Cortex of kidney (tissue), 1 donor: ENCODE results near the gene DNM3.
"Not testable (repeated sequence)": the region's sequence is repeated elsewhere in the genome, so short reads cannot be mapped to it uniquely, and the experiment has no call there.

Experiments used
- DNase-seq: peaks from one replicate; lab custom pipeline; 2025; lab: John Stamatoyannopoulos, UW

DNM3 gene

GRCh38 chr1:172277989-172278388 is 436.7 kb downstream of the DNM3 start:
- DNase-seq, result no peak

DNA sequence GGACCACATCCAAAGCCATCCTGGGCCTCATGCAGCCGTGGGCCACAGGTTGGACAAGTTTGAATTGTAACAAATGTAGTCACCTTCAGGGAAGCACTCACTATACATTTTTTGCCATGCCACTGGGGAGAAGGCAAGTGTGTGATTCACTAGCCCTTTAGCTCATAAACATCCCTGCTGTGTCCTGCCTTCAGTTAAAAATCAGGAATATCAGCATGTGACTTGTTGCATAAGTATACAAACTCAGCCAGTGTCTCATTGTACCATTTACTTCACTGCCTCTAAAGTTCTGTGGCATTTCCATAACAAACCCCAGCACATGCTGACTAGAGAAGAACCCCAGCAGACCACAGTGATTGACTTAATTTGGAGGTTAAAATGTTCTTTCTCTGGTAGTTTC is 437.2 kb downstream of the DNM3 start:
- DNase-seq, result no peak

GRCh38 chr1:172279939-172280636 is 438.8 kb downstream of the DNM3 start:
- no peak for DNase-seq

DNA sequence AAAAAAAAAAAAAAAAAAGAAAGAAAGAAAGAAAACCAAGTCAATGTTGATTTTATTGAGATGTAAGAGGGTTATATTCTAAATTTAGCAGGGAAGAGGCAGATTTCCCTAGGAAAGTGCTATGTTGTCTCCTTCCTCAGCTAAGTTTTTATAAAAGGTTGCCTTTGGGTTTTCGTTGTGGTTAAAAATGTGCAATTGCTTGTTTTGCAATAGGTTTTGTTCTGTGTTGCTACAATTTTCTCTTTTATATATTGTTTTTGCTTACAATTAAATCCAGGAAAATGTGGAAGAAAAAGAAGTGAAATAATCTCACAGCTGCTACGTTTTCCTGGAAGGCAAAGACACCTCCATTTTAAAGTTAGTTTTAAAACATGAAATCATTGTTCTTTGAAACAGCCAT is 442.5 kb downstream of the DNM3 start:
- no peak for DNase-seq

GRCh38 chr1:172286629-172287076 is 445.4 kb downstream of the DNM3 start:
- no peak for DNase-seq

- DNase-seq, result no peak
Measured at GRCh38 chr1:172287208-172287607, 445.9 kb downstream of the DNM3 start.

DNA sequence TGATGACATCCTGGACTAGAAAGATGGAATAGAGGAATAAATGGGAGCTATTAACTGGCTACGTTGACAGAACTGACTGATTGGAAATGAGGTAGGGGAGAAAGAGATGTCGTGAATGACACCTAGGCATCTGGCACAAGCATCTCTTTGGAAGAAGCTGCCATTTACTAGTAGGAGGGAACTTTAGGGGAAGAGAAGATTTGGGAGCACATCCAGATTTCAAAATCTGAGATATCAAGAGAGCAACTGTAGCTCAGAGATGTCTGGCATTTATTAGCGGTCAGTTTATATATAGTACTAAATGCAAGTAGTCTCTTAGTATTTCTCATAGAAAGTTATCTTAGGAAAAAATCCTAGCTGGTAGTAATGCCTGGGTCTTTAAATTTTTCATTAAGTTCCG is 447.3 kb downstream of the DNM3 start:
- DNase-seq, result no peak

GRCh38 chr1:172289448-172289847 is 448.1 kb downstream of the DNM3 start:
- DNase-seq, result no peak

GRCh38 chr1:172292840-172293239 is 451.5 kb downstream of the DNM3 start:
- DNase-seq, result no peak

DNA sequence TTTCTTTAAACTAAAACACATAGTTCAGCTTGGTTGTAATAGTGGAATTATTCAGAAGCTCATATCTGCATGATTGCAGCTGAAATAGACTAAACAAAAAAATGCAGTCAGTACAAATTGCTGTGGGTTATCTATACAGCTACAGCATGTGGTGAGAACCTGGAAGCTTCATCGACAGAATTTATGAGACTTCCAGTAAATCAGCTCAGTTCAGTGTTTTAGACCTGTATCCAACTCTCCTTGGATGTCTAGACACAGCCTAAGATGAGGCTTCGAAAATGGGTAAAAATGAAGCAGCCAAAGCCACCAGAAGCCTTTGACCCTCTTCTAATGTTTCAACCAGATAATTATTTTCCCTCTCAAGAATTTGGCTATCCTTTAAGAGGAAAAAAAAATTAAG is 452.1 kb downstream of the DNM3 start:
- no peak for DNase-seq

GRCh38 chr1:172298141-172298540 is 456.8 kb downstream of the DNM3 start:
- no peak for DNase-seq

GRCh38 chr1:172298911-172299310 is 457.6 kb downstream of the DNM3 start:
- no peak for DNase-seq

GRCh38 chr1:172299515-172299914 is 458.2 kb downstream of the DNM3 start:
- DNase-seq, result no peak

- not testable (repeated sequence) for DNase-seq
Measured at GRCh38 chr1:172307508-172307907, 466.2 kb downstream of the DNM3 start.

GRCh38 chr1:172308142-172308541 is 466.8 kb downstream of the DNM3 start:
- no peak for DNase-seq

- DNase-seq, result no peak
Measured at GRCh38 chr1:172308577-172308976, 467.3 kb downstream of the DNM3 start.

DNA sequence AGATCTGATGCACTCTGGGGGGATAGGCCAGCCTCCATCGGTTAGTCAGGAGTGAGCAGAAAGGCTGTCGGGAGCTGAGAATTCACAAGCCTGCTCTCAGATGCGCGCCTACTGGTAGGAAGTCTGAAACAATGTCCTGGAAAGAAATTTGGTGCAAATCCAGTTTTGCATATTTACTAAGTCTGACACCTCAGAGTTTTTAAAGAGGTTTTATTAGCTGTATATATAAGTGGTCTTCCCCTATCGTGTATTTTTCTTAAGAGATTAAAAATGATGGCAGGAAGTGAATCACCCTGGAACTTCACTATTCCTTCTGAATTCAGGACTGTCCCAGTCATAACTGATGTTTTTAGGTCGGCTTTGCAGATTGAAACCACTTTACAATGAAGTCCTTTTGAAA is 479.4 kb downstream of the DNM3 start:
- no peak for DNase-seq

- no peak for DNase-seq
Measured at GRCh38 chr1:172321451-172321850, 480.2 kb downstream of the DNM3 start.

- DNase-seq, result no peak
Measured at GRCh38 chr1:172322219-172323061, 481.1 kb downstream of the DNM3 start.

- DNase-seq, result no peak
Measured at GRCh38 chr1:172323686-172324085, 482.4 kb downstream of the DNM3 start.

- DNase-seq, result no peak
Measured at GRCh38 chr1:172324086-172324485, 482.8 kb downstream of the DNM3 start.

DNA sequence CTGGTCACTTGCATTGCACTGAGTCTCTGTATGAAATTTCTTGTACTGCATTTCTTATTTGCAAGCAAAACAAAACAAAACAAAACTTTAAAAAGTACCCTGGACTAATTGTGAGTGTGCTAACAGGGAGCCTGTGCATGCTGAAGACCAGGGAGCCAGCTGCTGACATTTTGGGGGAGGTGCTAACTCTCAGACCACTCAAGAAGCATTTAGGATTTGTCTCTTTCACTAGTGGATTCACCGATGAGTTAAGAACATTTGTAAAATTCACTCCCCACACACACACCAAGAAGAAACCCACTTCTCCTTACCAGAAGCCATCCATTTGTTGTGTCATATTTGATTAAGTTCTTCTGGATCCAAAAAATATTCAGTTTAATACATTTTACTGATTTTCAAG is 483.5 kb downstream of the DNM3 start:
- no peak for DNase-seq

GRCh38 chr1:172325531-172325930 is 484.2 kb downstream of the DNM3 start:
- DNase-seq, result no peak
